NCI-H748 treated with DMSO at 0.1 percent for 48 hours (cell line): ENCODE data around the gene KCNN2.

Experiments used
- DNase-seq: peaks from one replicate; lab custom pipeline; 2025; lab: John Stamatoyannopoulos, UW

KCNN2 gene

DNA sequence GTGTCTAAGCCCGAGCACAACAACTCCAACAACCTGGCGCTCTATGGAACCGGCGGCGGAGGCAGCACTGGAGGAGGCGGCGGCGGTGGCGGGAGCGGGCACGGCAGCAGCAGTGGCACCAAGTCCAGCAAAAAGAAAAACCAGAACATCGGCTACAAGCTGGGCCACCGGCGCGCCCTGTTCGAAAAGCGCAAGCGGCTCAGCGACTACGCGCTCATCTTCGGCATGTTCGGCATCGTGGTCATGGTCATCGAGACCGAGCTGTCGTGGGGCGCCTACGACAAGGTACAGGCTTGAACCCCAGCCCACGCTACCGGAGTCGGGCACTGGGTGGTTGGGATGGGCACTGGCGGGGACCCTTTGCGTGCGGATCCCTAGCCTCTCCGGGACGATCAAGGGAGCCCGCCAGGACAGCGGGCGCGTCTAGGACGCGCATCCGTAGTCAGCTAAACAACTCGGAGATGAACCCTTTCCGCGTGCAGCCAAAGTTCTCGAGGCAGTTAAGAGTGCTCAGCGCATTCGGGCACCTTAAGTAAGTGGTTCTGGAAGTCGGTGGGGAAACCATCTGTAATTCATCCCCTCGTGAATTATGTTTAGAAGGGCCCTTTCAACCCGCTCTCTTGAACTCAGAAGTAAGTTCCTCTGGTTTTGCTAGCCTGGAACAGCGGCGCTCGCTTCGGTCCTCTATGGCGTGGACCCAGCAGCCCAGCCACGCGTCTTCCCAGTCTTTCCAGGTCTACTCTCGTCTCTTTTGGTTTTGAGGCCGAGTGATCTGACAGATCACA is 1.3 kb downstream of the KCNN2 start:
- no peak for DNase-seq

DNA sequence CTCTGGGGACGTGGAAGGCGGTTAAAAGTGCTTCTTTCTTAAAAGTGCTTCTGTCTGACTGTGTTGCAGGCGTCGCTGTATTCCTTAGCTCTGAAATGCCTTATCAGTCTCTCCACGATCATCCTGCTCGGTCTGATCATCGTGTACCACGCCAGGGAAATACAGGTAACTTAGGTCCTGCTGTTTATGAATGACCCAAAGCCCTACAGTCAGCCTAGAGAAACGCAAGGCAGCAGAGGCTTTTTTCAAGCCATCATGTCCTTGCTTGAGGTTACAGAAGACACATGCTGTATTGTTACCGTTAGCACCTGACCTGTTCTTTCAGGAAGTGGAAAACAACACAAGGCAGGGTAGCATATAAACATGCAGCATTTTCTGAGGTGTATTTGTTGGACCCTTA is 2.0 kb downstream of the KCNN2 start:
- no peak for DNase-seq

DNA sequence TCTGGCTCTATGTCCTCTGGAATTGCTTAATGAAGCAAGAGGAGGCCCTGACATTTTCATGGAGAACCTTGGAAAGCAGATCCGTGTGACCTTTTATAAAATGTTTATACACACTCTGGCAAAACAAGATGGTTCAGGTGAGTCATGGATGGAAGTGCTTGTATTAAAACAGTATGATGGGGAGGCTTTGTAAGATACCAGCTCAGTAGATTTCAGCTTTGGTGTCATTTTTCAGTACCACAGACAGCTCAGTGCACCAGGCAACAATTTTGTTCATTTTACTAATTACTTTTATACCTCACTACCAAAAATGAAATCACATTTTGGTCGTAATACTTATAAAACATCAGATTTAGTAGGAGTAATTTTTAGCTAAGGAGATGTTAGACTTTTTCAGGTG is 5.2 kb downstream of the KCNN2 start:
- no peak for DNase-seq

DNA sequence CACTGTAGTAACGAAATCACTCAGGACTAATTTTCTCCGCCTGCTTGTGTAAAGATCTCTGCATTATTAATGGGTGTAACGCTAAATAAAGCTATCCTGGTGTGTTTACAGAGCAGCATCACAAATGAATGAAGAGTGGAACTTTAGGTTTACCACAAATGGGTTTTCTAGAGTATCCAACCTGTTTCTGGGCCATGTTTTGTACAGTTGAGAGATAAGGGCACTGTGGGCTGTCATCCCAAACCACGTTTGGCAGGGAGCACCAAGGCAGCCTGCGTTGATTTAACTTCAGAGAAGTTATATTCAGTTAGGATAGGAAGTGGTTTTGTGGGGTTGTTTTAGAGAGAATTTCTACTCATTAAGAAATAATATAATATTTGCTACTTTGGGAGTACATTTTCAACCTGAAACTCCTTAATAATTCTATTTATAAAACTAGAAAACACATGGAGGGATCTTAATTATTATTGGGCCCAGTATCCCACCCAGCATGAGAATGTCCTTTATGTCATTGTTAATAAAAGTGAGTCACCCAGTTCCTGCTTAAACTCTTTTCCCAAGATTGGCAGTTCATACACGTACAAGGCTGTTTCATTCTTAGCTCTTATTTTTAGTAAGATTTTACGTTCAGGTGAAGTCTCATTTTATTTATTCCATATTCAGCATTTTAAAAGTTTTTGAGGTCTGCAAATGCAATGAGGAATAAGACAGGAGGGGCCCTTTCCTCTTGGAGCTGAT is 8.0 kb downstream of the KCNN2 start:
- DNase-seq: no peak

DNA sequence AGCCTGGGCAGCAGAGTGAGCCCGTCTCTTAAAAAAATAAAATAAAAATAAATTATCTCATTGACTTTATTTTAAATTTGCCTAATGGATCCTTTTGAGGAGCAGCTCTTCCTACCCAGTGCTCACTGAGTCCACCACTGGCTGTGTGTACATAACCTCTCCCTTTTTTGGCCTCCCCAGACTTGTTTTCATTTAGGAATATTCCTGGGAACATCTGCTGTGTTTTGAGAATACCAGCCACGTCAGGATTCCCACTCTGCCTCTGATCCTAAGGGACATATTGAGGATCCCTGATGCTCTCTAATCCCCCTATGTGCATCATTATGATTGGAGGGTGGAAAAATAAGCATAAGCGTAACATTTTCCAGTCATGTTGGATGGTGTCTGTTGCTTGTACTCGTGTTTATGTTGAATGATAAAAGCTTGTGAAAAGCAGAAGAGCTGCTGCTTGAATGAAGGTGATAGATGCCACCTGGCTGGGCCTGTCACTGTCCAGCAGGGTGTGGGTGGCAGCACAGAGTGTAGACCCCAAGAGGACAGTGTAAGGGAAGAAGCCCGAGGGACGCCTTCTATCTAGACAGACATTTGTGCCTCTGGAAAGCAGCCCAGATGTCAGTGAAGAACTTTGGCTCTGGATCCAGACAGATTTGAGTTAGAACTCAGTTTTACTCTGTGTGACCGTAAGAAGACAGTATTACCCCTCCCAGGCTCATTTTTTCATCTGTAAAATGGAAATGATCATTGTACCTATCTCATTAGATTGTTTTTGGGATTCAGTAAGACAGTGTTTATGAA is 15.4 kb downstream of the KCNN2 start:
- no peak for DNase-seq

DNA sequence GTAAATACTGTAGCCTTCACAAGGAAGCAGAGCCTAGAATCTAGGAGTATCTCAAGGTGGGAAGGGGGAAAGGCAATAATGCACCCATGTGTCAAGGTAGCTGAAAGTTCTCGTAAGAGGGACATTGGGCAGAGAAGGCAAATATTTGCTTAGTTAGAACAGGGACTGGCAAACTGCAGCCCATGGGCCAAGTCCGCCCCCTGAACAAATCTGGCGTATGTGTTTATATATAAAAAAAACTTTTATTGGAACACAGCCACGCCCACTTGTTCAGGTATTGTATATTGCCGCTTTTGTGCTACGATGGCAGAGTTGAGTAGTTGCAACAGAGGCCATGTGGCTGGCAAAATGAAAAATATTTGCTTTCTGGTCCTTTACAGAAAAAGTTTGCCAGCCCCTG is 16.1 kb downstream of the KCNN2 start:
- no peak for DNase-seq

DNA sequence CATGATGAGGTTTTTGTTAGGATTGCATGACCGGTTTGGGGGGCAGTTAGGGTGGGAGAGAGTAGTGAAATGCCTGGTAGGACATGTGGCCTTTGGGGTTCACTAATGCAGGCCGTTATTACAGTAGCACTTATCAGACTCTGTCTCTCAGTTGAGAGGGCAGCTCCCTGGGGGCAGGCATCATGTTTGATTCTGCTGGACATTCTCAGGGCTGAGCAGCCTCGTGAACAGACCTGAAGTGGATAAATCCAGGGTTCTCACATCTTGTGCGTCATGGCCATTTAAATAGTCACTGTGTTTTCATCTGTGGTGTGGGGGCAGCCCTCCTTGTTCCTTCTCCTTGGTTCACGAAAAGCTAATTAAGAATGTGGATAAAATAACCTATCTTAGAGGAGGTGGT is 18.9 kb downstream of the KCNN2 start:
- no peak for DNase-seq

DNA sequence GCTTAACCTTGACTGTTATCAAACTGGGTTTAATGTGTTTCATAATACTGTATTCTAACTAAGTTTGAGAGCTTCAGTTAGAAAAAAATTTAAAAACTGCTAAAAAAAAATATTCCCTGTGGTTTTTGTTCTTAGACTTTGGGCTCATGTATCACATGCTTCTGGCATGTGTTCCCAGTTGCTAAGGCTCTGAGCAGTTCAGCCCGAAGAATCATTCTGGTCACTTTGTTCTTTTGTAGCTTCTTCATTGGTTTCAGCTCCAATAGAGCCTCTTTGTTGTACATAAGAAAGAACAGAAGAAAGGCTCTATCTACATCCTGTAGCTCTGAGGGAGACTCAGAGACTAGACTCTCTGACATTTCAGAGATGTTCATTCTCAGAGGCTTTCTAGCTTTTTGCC is 25.6 kb downstream of the KCNN2 start:
- no peak for DNase-seq

DNA sequence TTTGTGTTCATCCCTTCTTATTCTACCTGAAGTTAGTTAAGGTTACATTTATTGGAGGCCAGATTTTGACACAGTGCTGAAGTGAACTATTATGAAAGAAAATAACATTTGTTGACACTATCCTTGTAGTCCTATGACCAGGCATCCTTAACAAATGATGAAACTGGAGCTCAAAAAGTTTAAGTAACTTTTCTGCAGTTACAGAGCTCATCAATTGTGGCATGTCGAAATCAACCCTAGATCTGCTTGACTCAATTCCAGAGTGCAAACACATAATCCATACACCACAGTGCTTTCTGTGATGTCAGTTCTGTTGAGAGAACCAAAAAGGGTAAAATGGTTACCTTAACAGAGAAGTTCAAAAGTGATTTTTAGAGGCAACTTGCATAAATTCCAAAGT is 28.6 kb downstream of the KCNN2 start:
- DNase-seq: no peak

DNA sequence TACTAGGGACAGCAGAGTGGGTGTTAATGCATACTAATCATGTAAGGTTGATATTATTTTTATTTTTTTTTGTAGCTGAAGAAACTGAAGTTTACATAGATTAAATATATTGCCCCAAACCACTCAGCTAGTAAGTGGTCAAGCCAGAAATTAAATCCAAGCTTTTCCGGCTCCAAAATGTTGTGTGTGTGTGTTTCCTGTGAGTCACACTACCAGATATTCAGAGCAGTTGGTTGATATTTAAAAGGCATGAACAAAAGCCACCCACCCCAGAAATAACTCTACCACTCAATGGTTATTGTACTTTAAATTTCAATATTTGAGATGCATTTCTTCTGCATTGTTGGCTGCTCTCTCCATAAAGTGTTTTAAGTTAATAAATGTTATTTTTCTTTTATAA is 29.5 kb downstream of the KCNN2 start:
- DNase-seq: no peak

DNA sequence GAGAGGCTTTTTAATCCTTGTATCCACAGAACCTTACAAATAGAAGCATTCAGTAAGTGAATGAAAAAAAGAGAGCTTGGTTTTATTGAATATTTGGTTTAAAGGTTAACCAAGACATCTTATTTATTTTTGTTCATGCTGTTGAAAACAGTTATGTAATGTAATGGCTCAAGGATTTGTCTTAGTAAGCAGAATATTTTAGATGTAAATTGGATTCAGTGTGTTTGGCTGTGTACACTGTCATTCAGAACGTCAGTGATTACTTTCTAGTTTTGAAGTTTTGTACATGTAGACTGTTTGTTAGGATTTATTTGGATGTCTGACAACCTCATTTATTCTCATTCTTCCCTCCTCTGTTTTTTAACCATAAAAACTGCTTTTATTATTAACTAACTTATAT is 31.3 kb downstream of the KCNN2 start:
- no peak for DNase-seq

DNA sequence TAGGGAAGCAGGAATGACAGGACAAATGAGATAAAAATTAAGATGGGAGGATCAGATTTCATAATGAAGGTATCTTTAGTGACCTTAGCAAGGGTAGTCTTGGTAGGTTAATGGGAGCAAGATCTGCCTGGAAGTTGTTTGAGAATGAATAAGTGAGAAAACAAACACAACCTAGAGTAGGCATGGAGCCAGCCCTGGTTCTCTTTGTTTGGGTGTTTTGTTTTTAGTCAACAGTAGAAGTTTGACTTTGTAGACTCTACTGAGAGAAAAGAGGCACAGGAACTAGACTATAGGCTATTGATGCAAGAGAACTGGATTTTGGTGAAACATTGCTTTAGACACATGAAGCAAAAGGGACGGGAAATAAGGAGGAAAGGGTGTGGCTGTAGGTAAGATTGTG is 40.3 kb downstream of the KCNN2 start:
- no peak for DNase-seq

DNA sequence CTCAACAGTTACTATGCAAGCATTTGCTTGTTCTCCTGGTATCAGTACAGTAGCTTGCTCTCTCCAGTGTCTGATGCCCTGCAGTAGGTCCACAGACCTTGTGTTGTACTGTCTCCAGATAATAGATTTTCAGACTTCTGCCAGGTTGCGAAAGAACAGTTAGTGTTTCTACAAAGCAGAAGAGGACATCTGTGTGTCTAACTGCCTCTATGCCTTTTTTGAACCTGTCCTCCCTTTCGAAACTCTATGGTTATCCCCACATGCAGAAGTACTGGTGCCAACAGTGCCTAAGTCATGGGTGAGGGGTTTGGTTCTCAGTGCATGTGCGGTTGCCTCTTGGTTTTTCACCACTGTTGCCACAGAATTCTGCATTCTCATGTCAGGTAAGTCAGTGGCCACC is 45.9 kb downstream of the KCNN2 start:
- no peak for DNase-seq

DNA sequence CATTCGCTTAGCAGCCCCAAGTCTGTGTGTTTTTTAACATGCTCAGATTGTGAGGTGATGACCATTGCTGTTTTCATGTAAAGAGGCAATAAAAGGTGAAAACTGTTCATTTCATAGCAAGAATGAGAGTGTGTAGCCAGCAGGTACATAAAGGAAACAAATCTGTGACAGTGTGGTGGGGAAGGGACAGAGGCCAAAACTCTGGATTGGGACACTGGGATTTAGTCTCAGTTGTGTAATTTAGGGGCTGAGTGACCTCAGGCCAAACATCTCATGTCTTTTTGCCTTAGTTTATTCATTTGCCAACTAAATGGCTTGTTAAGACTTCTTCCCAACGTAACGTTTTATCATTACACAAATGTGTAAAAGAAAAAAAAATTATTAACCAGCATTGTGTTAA is 47.0 kb downstream of the KCNN2 start:
- no peak for DNase-seq

DNA sequence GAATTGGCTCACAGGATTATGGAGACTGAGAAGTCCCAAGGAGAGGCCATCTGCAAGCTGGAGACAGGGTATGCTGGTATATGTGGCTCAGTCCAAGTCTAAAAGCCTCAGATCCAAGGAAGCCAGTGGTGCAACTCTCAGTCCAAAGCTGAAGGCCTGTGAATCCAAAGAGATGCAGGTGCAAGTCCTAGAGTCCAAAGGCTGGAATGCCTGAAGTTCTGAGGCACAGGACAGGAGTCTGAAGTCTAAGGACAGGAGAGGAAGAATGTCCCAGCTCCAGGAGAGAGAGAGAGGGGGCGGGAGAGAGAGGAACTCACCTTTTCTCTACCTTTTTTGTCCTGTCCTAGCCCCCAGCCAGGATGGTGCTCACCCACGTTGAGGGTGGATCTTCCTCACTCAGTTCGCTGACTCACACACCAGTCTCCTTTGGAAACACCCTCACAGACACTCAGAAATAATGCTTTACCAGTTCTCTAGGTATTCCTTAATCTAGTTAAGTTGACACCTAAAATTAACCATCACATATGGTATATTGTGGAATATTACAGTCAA is 49.6 kb downstream of the KCNN2 start:
- DNase-seq: no peak

DNA sequence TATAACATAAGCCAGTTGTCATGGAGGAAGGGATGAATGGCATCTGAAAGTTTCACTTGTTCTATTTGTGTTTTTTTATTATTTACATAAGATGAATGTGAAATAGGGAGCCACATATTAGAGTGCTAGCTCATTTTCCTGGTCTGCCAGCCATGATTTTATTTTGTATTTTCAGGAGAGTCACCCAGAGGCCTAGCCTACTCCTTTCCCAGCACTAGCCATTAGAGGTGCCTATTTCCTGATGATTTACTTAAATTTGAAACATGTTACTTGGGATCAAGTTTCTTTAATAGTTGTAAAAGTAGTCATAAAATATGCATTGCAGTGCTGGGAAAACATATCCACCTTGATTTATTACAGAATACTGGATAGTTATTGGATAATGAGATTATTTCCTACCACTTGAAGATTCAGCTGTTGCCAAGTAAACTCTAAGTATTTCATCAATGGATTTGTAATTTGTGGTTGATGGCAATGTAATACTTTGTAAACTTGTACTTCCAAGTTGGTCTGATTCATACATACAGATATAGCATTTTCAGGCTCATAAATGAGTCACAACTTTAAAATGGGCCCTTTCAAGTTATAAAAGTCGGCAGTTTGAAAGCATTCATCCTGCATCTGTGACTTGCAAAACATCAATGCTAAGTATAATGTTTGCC is 50.8 kb downstream of the KCNN2 start:
- DNase-seq: no peak

DNA sequence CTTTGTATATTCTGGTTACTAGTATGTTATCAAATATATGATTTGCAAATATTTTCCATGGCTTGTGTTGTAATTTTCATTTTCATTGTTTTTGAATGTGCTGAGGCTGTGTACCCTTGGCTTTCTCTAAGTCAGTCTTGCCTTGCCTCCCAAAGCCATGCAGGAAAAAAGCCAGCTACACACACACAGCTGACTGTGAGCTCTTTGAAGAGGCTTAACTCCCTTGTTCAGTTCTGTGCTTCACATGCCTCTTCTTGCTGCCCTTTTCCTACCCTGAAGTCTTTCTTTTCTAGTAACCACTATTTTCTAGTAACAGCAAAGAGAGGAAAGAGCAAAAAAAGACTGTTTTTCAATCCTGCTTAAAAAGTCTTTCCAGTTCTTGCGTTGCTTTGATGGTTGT is 53.9 kb downstream of the KCNN2 start:
- no peak for DNase-seq

DNA sequence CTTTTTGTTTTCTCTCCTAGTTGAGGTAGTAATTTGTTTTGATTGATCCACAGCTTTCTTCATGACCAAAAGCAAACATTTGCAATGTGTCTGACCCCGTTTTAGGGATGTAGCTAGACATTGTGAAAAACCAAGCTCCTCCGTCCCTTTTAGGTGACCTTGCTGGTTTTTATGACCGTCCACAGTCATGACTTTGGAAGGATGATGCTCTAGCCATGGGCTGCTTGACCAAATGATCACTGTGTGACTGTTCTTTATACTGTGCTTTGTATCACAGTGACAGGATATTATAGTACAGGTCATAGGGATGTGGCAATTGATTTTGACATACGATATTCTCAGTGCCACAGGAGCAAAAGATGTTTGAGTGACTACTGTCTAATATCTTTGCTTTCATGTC is 54.4 kb downstream of the KCNN2 start:
- DNase-seq: no peak

DNA sequence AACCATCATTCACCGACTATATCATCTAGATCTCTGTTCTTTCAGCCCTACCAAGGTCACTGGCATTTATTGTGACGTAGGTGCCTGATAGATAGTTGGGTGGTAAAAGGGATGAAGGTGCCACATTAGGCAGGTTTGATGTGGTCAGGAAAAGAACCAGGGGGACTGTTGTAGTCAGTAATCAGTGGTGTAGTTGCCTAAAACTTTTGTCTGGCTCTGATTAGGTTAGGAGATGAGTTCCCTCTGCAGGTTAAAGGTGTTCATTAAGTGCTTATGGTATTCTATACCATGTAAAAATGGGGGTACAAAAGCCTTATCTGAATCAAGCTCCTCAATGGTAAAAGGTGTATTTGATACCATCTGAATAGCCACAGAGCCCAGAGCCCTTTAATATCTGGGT is 55.6 kb downstream of the KCNN2 start:
- no peak for DNase-seq

DNA sequence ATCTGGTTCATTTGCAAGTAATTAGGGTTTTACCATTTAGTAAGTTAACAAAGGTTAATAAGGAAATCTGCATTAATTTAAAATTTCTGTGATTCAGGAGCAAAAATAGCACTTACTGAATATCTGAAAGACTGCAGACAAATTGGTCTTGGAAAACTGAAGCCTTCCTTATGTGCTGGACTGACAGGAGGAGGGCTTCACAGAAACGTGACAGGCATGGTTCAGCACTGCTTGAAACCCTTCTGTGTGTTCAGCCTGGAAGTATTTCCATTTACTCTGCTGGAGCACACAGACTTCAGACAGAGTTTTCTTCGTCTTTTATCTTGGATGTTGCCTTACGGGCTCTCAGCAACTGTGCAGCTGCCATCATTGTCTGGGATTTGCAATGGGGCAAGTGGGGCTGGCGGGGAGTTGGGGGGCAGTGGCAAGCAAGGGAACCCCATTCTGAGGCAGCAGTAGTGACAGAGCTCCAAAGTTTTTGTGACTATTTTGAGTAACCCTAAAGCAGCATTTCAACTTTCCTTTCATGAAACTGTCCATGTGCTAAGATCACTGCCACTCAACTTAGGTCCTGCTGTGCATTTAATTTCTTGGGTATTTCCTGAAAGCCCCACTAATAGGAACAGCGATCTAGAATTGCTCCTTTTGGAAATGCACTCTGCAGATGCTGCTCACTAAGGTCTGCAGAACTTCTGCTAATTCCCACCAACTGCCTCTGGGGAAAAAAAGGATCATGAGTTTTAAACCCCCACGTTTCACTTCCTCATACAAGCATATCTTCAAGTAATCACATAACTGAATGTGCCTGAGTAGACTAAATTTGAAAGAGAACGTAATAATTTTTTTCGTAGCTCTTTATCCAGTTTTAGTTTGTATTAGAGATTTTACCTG is 56.6 kb downstream of the KCNN2 start:
- no peak for DNase-seq

DNA sequence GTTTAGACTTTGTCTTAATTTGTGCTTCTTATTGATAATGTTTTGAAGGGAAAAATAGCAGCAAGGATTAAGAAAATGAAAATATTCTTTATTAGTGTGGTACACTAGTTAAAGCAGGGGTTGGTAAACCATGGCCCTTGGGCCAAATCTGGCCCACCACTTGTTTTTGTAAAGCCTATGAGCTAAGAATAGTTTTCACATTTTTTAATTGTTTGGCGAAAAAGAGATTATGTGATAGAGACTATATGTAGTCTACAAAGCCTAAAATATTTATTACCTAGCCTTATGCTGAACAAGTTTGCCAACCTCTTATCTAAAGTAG is 57.2 kb downstream of the KCNN2 start:
- DNase-seq: no peak
